Measurements from ENCODE around the gene ZNF17.
A peak's percentile ranks its signal among the peaks of the same experiment; 100 is the strongest.
"Not testable (repeated sequence)": the region's sequence is repeated elsewhere in the genome, so short reads cannot be mapped to it uniquely, and the experiment has no call there.

Gene ZNF17

GRCh38 chr19:57410877-57411671 is at the start of gene ZNF17:
ZNF17 (plus strand) TSS chr19:57411161; CDS start chr19:57413616, 2,455 bp downstream.
- peak; percentile 84 for DNase-seq

DNA sequence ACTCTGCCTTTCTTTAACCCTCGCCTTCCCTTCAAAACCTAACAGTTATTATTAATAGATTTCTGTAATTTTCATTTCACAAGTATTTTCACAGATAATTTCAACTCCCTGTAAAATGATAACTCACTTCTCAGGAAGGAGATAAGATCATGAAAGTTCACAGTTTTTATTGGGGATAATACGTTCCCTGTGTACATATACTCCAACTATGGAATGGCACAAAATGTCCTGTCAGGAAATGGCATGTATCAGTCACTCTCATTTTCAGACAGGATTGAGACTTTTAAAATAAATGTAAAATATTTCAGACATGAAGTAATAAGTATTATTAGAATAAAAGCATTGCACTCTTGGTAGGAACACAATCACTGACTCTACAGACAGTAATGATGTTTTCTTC is 48.5 kb upstream of the ZNF17 start:
- no peak for DNase-seq

- peak; percentile 96 for DNase-seq
Observed at GRCh38 chr19:57362997-57363687, 47.8 kb upstream of the ZNF17 start, which contains the start of the genes TRAPPC2B and ZNF547. TRAPPC2B (plus strand) TSS chr19:57363551; CDS start chr19:57364834, 1,283 bp downstream. ZNF547 (plus strand) TSS chr19:57363551; CDS start chr19:57368556, 5,005 bp downstream.

DNA sequence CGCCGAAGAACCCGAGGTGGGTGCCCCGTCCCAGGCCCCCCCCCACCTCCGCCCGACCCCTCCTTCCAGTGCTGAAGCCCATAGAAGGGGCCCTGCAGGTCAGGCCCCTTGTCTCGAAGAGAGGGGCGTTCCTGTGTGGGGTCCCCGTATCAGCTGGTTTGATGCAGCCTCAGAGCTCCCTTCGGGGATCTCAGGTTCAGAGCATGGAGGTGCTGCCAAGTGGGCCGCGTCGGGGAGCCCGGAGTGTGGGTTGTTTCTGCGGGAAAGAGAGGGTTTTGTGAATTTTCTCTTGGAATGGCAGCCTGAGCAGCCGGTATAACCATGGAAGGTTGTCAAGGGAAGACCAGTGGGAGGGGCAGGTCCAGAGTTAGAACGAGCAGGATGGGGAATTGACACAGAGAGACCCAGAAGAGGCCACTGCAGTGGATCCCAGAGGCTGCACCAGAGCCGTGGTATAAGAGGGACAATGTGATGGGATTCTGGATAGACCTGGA is 47.2 kb upstream of the ZNF17 start:
- DNase-seq: no peak

- no peak for DNase-seq
Observed at GRCh38 chr19:57366776-57367175, 44.2 kb upstream of the ZNF17 start.

DNA sequence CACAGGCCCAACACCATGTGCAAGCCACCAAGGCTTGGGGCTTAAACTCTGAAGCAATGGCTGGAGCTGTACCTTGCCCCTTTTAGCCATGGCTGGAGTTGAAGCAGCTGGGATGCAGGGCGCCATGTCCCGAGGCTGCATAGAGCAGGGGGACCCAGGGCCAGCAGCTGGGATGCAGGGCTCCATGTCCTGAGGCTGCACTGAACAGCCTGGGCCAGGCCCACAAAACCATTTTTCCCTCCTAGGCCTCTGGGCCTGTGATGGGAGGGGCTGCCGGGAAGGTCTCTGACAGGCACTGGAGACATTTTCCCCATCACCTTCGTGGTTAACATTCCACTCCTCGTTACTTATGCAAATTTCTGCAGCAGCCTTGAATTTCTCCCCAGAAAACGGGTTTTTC is 36.8 kb upstream of the ZNF17 start:
- no peak for DNase-seq

GRCh38 chr19:57374647-57375046 is 36.3 kb upstream of the ZNF17 start:
- not testable (repeated sequence) for DNase-seq

DNA sequence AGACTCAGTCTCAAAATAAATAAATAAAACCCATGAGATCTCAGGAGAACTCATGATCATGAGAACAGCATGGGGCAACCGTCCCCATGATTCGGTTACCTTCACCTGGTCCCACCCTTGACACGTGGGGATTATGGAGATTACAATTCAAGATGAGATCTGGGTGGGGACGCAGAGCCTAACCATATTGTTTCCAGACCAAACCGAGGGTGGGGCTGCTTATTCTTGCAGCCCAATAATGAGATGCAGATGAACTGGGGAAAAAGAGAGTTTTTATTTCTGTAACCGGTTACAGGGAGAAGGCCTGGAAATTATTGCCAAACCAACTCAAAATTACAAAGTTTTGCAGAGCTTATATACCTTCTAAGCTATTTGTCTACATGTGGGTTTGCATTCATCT is 34.8 kb upstream of the ZNF17 start:
- DNase-seq: no peak

- no peak for DNase-seq
Observed at GRCh38 chr19:57377498-57378146, 33.3 kb upstream of the ZNF17 start.

DNA sequence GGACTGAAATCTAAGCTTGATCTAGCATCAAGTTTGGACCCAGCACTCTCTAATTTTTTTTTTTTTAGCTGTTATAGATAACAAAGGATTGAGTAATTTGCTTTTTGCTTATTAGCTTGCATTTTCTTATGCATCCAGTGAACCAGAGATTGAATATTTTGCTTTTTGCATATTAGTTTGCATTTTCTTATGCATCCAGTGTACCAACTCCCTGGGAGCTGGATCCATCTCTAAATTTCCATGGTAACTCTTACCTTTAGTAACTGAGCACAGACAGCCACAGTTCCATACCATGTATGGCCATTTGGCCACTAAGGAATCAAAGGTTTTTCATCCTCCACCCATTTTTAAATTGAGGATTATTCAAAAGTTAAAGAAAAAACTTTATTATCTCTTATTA is 30.0 kb upstream of the ZNF17 start:
- no peak for DNase-seq

DNA sequence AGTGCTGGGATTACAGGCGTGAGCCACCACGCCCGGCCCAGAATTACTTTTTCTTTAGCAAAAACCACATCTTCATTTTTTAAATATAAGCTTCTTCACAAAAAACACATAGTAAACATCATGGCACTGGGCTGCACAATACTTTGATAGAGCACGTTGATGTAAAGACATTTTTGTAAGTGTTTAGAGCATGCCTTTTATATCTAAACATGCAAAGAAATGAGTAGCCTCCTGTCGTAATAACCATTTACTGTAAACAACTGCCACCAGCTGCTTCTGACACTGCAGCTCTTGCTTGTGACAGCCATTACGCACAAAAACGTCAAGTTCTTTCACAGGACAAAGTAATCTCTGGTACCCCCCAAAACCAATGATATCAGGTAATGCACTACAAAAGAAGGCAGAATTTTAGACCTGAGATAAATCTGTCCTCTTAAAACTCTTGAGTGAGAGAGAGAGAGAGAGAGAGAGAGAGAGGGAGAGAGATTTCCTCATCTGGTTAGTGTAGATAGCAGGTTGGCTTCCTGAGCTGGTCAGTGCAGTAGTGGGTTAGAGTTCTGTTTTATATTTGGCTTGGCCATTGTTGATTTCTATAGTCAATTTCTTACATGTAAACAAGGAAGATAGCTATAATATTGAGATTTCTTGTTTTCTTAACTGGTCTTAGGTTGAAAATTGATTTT is 28.0 kb upstream of the ZNF17 start:
- no peak for DNase-seq

GRCh38 chr19:57389194-57389729 is 21.7 kb upstream of the ZNF17 start:
- no peak for DNase-seq

DNA sequence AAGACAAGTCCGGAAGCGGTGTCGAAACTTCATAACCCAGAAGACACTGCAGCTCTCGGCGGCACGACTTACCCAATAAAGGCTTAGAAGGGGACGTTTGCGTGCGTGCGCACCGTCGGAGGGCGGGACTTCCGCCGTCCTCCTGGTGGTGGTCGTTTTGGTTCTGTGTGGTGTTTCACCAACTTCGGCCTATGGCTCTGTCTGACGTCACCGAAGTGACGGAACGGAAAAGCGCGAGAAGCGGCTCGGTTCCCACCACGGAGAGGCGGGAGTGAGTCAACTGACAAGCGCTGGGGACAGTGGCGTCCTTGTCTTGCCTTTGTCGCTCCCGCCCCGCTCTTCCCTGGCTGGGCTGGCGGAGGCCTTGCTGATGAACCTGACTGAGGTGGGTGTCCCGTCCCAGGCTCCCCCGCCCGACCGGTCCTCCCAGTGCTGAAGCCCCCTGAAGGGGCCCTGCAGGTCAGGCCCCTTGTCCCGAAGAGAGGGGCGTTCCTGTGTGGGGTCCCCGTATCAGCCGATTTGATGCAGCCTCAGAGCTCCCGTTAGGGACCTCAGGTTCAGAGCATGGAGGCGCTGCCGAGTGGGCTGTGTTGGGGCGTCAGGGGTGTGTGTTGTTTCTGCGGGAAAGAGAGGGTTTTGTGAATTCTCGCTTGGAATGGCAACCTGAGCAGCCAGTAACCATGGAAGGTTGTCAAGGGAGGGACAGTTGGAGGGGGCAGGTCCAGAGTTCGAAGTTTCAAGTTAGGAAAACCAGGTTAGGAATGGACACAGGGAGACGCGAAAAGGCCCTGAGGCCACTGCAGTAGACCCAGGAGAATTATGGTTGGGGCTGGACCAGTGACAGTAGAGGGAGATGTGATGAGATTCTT is 21.0 kb upstream of the ZNF17 start, which contains the start of gene ZNF548:
ZNF548 (plus strand) TSS at position 125 of the 869 bp plus-strand sequence; CDS start at position 371, 246 bp downstream.
- DNase-seq: peak; percentile 98

DNA sequence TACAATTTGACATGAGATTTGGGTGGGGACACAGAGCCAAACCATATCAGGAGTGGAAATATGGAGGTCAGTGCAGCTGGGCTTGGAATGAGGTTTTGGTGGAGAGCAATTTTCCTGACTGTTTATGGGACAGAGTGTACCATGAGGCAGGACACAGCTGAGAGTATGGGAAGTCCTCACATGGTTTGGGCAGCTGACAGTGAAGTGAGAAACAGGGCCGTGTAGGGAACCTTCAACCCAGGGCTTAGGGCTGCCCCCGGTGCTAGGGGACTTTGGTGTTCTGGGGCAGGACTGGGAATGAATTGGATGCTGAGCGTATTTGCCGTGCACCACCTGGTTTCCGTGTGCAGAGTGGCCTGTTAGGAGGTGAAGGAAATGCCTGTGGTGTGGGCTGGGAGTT is 15.3 kb upstream of the ZNF17 start:
- DNase-seq: no peak

- no peak for DNase-seq
Observed at GRCh38 chr19:57398868-57399267, 12.1 kb upstream of the ZNF17 start.

GRCh38 chr19:57403737-57404563 is 7.0 kb upstream of the ZNF17 start:
- DNase-seq: no peak

GRCh38 chr19:57406516-57407123 is 4.3 kb upstream of the ZNF17 start:
- DNase-seq: peak; percentile 36

GRCh38 chr19:57419439-57419838 is 8.5 kb downstream of the ZNF17 start:
- no peak for DNase-seq

- DNase-seq: no peak
Observed at GRCh38 chr19:57421037-57421436, 10.1 kb downstream of the ZNF17 start.

All from DMS79 (cell line).